ENCODE results near the gene JPH4. TPM values are rescaled to one million over a fixed set of nuclear protein-coding genes. Genes with fewer than 3 reads are reported as not detected.

Gene JPH4
- 1.1 and 8.0 TPM in 2 replicates for polyA plus RNA-seq

DNA sequence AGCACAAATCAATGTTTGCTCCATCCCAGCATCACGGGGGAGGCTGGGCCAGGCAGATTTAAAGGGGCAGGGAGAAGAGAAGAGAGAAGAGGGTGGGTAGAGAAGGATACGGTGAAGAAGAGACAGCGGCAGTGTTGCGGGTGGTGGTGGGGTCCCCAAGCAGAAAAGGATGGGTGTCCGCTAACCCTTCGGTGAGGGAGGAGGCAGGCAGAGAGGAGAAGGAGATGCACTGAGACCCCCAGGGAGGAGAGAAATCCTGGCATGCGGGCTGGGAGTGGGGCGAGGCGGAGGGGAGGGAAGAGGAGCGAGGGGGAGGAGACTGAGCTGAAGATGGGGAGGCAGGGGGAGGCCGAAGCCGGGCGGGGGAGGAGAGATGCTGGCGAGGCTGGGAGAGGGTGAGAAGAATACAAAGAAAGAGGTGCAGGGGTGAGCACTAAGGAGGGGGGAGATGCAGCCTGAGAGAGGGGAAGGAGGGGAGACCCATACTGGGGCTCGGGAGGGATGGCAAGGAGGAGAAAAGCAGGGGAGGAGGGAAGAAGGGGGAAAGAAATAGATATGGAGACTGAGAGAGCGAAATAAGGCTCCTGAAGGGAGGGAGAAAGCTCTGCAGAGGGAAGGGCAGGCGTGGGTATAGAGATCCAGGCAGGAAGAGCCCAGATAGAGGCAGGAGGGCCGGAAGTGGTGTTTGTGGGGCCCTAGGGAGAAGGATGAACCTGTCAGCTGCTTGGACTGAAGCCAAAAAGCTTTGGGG is at the start of gene JPH4:
Gene JPH4, minus strand, starts transcription at position 231 of the 751 bp plus-strand sequence. CDS start 1,337 bp downstream, outside the sequence.

DNA sequence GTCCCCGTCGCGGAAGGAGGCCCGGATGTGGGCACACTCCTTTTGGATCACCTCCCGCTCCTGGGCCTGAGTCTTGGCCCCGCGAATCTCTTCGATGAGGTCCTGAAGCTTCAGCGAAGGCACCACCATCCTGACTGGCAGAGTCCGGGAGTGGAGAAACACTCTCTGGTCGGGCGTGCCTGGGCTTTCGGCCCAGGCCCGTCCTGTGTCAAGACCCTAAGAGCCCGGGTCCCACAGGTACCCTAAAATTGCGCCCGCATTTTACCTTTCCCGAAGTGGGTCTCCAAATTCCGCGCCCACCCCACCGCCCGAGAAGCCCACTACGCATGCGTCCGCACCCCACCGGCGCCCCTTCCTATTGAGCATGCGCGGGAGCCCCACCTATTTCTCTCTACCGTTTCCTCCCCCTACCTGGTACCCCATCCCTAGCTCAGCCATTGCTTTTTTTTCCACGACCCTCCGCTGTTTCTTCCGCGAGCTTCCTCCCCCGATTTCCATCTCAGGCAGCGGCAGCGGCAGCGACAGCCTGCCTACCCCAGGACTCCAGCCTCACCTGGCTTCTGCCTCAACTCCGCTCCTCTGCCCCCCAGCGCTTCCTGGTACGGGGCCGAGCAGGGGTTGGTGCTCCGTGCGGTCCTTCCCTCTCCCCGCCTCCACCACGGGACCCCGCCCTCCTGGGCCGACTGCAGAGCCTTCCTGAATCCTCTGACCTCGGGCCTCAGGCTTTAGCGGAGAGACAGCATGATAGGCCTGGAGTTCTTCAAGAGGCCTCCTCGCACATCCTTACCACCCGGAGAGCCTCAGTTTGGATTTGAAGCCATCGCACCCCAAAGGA is 11.2 kb downstream of the JPH4 start, which contains the start of gene AP1G2:
Gene AP1G2, minus strand, starts transcription at position 606 of the 835 bp plus-strand sequence. Its CDS starts 477 bp downstream, at position 129.

DNA sequence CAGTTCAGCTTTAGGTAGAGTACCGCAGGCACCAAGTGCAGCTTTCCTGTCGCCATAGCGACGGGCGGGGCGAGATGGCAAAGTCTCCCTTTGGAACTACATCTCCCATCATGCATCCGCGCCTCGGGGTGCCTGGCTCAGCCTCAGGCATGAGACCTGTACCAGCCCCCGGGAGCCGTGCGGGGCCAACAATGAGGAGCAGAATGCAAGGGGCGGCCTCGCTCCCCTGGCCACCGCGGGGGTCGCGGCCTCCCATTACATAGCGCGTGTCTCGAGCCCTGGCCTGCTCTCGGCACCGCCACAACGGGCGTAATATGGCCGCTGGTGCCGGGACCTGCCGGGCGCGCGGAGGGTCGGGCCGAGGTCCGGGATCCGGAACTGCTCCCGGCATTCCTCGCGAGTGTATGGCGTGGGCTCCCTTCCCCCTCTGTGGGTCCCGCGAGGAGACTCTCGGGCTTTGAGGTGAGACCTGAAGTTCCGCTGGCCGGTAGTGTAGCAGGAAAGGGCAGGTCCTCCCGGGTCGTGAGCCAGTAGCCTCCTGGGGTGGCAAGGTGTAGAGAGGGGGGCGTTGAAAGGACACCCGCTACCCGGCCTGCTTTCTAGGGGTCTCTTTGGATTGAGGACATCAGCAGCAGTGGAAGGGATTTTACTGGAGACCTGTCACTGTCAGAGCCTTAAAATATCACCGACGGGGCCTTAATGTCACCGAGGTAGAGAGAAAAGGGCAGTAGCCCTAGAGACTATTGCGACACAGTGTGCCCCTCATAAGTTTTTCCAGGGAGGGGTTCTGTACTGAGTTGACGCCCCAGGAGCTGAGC is 22.5 kb downstream of the JPH4 start, which contains the start of gene THTPA:
Gene THTPA, plus strand, starts transcription at position 390 of the 818 bp plus-strand sequence. CDS start 487 bp downstream, outside the sequence.

DNA sequence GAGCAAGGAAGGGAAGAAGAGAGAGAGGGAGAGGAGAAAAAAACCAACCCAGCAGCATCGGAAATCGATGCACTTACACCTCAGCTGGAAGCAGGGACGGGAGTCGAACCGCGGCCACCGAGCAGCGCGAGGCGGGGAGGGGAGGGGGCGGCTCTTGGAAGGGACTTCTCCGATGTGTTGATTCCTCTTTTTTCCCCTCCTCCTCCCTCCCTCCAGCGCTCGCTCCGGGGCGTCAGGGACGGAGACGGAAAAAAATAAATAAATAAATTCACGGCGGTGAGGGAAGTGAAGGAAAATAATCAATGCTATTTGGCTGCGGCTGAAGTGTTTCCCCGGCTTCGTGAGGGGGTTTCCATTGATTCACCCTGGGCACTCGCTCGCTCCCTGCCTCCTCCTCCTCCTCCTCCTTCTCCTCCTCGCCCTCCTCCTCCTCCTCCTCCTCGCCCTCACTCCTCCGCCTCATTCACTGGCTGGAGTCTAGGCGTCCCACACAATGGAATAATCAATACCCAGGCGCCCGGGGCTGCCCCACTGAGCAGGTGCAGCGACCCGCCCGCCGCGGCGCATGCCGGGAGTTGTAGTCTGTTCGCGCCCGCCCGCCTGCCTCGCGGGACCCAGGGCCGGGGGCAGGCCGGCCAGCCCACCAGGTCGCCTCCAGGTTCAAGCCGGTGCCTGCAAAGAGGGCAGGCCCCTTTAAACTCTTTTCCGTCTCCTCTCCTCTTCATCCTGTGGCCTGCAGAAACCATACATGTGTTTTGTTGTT is 27.1 kb downstream of the JPH4 start, which contains the start of gene ZFHX2:
Gene ZFHX2, minus strand, starts transcription at position 500 of the 763 bp plus-strand sequence. CDS start 16,440 bp downstream, outside the sequence.

Other genes starting within 250 kb of the JPH4 start
- 46.4 and 58.9 TPM in 2 replicates for gene SLC22A17, start 225.9 kb downstream of the JPH4 start, polyA plus RNA-seq
- 0.16 and 0.21 TPM in 2 replicates for gene EFS, start 213.6 kb downstream of the JPH4 start, polyA plus RNA-seq
- not detected in 2 replicates for gene IL25, start 206.0 kb downstream of the JPH4 start, polyA plus RNA-seq
- not detected in 2 replicates for gene CMTM5, start 201.7 kb downstream of the JPH4 start, polyA plus RNA-seq
- gene MYH6, start 170.5 kb downstream of the JPH4 start, polyA plus RNA-seq, result not detected in 2 replicates
- gene MYH7, start 143.1 kb downstream of the JPH4 start, polyA plus RNA-seq, result not detected in 2 replicates
- gene NGDN, start 109.1 kb downstream of the JPH4 start, polyA plus RNA-seq, result 77.3 and 118 TPM in 2 replicates
- gene ZFHX2, start 27.0 kb downstream of the JPH4 start, polyA plus RNA-seq, result 1.7 and 2.7 TPM in 2 replicates
- 6.7 and 16.0 TPM in 2 replicates for gene THTPA, start 22.5 kb downstream of the JPH4 start, polyA plus RNA-seq
- 7.7 and 8.5 TPM in 2 replicates for gene AP1G2, start 11.0 kb downstream of the JPH4 start, polyA plus RNA-seq
- gene DHRS2, start 57.6 kb upstream of the JPH4 start, polyA plus RNA-seq, result not detected in 2 replicates